Measurements from ENCODE around the gene AP5B1.
"Not testable (repeated sequence)": the region's sequence is repeated elsewhere in the genome, so short reads cannot be mapped to it uniquely, and the experiment has no call there.

GRCh38 chr11:65735111-65735510, 45.7 kb downstream of the AP5B1 start:
- TF ChIP-seq CTCF (IDR thresholded peaks at IDR 0.05; ENCODE audit: low read length); EZH2 (IDR thresholded peaks at IDR 0.05; ENCODE audit: borderline replicate concordance, low read length): not testable (repeated sequence)

Data from OCI-LY1 (cell line).